Stimulated activated CD8-positive, alpha-beta memory T cell treated with anti-CD3 and anti-CD28 coated beads, Interleukin-7, amount 100 ng/mL, for 24 hours (primary cell): ENCODE measurements around the gene PPM1B.
A peak's percentile ranks its signal among the peaks of the same experiment; 100 is the strongest.
"Not testable (repeated sequence)": the region's sequence is repeated elsewhere in the genome, so short reads cannot be mapped to it uniquely, and the experiment has no call there.

ENCODE experiments used
- DNase-seq: peaks from one replicate; pipeline ENCODE4 v3.0.0-alpha.2; 2020; ENCODE audit warnings: low read depth

The PPM1B gene

DNA sequence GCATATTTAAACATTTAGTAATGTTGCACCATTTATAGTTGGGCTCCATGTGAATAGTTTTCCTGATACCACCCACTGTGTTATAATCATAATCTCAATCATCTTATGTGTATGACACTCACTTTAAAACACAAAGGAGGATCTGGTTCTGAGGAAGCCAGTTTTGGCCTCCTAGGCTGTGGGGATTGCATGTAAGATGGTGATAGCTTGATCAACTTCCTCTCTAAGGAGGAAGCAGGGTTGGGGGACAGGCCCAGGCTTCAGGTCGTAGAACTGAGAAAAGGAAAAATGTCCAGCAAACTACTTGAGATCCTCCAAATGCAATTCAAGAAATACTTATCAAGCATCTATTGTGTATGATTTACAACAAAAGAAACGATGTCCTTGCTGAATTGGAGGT is 4.9 kb upstream of the PPM1B start:
- DNase-seq: no peak

DNA sequence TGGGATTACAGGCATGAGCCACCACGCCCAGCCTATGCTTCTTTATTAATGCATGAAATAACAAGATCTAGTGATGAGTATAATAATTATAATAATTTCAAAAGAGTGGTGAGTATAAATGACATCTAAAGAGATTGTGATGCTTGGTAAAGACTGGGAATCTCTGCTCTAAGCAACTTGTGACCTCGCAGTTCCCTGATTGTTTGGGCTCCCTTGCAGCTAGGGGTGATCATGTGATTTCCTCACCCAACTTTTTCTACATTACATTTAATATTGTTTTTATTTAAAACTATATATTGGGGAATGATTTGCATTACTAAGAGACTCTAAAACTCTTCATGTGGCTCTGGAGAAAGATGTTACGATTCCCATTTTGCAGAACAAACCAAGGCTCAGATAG is 4.1 kb upstream of the PPM1B start:
- DNase-seq: no peak

DNA sequence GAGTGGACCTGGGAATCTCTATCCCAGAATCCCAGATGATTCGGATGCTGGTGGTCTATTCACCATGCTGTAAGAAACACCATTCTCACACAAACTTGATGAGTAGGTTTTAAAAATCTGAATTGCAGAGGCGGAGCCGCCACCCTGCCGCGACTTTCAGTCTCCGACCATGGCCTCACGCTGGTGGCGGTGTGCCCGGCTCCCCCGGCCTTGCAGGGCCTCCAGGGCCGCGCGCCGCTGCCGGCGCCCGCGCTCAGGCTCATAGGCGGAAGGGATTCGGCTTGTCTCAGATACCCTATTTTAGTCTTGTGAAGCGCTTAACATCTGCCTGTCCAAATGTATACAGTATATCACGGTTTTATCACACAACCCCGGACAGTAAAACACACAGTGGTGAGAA is 2.6 kb upstream of the PPM1B start:
- no peak for DNase-seq

DNA sequence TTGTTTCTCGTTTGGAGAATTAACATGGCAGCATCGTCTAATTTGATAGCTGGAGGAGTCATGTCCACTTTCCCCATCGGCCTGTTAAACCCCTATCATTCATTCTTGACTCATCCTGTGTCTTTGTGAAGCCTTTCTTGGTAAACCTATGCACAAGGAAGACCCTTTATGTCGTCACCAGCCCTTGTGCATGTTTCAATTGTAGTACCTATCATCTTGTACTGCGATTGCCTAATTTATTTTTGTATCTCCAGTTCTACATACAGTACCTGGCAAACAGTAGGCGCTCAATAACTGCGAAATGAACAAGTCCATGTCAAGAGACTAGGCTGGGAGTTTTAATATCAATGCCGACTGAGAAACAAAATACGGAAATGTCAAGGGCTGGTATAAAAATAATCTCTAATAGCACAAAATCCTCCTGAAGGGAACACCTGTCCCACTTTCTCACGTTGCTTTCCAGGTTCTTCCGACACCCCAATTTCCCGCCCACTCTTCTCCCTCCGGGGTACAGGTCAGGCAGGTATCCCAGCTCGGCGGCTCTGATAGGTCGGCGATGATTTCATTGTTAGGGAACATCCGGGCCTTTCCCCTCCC is 1.3 kb upstream of the PPM1B start:
- DNase-seq: no peak

DNA sequence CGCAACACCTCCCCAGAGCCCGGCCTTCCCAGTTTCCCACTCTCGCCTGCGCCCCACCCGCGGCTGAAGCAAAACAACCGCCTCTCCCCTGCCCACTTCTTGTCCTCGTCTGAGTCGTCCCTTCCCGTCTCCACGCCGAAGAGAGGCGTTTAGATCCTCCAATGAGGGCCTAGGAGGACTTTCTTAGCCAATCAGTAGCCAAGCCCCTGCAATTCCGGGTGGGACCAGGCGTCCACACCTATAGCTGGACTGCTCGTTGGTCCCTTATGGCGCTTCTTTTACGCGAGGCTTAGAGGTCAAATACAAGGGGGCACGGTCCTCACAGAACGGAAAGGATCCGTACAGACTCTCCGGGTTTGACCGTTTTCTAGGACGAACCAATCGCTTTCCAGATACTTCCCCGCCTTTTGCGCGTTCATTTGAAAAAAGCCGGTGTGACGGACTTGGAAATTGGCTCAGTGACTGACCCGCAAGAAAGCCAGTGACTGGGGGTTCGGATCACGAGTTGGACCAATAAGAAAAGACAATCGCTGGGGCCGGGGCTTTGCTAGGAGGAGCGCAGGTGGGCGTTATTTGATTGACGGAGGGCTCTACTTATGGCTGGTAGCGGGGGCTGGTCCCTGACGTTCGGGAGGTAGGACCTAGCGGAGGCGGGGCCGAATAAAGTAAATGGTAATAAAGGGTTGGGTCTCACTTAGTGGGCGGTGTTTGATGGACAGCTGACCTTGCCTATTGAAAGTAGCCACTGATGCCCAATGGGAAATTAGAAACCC is 581 bp upstream of the PPM1B start:
- DNase-seq: peak; percentile 92

DNA sequence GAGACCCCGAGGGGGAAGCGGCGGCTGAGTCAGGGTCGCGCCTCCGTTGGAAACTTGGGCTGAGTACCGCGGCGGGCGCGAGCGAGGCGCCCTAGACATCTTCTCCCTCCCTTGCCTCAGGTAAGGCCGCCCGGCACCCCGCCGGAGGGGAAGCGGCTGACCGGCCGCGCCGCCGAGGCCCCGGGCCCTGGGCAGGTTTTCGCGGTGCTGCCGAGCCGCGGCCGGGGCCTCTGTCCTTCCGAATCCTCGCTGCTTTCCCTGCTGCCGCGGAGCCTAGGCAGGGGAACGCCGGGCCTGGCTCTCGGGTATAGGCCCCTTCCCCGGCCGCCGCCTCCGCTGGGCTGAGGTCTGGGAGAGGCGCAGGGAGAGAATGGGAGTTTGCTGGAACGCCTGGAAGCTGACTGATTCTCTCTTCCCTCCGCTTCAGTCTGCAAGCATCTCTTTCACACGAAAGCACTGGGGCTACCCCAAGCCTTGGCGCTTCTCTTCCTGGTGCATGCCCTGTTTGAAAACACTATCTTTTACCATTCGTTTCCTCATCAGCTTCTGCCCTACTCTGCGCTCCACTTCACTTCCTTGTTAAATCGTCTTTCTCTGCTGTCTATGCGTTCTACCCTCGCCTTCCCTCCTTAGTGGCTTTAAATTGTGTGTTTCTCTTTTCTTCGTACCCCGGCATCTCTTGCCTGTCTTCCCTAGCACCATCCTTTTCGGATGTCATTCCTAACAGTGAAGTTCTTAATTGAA is 652 bp downstream of the PPM1B start:
- DNase-seq: peak; percentile 10

DNA sequence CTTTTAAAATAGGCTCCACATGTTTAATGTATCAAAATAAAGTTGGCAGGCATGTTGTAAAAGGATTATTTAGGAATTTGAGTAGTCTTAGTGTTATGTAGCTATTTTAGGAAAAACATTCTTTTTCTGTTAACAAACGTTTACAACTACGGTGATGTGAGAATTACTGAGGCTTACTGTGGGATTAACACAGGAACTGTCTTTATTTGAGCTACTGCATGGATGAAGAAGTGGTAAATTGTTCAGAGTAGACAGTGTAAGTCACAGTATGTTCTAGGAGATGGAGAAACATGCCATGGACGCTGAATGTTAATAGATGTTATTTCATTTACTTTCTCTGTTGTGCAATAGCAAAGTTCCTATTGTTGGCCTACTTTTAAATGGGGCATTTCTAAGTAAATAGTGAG is 1.6 kb downstream of the PPM1B start:
- no peak for DNase-seq

DNA sequence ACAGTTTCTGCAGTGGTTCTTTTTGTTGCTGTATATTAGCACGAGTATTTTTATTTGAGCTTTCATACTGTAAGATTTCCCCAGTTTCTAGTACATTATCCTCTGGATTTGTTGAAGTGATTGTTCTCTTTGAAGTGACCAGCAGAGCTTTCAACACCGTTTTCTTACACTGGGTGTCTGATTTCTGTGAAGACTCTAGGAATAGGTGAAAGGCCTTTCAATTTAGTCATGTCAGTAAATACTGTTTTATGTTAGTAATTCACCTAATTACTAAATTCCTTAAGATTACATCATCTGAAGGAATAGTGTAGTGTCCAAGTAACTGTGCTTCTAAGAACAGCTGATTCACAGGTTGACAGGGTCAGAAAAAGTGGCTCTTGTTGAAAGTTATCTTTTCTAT is 2.3 kb downstream of the PPM1B start:
- DNase-seq: no peak

DNA sequence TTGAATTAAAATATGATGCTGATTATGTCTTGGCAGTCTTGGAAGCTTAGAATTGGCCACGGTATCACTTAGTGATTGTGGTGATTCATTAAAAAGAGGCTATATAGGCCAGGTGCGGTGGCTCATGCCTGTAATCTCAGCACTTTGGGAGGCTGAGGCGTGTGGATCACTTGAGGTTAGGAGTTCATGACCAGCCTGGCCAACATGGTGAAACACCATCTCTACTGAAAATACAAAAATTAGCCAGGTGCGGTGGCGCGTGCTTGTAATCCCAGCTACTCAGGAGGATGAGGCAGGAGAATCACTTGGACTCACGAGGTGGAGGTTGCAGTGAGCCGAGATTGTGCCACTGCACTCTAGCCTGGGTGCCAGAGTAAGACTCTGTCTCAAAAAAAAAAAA is 2.8 kb downstream of the PPM1B start:
- DNase-seq: not testable (repeated sequence)

DNA sequence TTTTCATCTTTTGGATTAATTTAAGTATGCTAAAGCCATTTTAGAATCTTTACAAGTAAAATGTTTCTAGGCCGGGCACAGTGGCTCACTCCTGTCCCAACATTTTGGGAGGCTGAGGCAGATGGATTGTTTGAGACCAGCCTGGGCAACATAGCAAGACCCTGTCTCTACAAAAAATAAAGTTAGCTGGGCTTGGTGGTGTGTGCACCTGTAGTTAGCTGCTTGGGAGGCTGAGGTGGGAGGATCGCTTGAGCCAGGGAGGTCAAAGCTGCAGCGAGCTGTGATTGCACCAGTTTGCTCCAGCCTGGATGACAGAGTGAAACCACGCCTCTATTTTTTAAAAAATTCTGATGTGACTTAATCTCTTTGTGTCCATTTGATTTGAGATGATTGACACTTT is 3.9 kb downstream of the PPM1B start:
- no peak for DNase-seq

DNA sequence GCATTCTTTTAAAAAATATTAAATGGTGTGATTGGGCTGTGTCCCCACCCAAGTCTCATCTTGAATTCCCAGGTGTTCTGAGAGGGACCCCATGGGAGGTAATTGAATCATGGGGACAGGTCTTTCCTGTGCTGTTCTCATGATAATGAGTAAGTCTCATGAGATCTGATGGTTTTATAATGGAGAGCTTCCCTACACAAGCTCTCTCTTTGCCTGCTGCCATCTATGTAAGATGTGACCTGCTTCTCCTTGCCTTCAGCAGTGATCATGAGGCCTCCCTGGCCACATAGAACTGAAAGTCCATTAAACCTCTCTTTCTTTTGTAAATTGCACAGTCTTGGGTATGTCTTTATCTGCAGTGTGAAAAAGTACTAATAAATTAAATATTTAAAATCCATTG is 10.3 kb downstream of the PPM1B start:
- no peak for DNase-seq

DNA sequence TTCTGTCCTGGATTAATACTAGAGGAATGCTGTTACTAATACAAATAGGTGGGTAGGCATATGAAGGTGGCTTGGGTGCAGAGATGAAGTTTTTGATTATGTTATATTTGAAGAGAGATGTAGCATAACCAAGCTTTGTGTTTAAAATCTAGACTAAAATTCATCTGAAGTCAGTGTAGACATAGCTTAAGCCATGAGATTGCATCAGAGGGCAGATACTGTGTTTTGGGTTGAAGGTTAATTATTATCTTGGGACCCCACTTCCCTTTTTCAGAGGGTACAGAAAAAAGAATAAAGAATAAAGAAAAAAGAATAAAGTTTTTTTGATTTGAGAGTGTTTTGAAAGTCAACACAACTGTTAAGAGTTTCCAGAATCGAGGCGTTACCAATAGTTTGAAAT is 13.0 kb downstream of the PPM1B start:
- no peak for DNase-seq

DNA sequence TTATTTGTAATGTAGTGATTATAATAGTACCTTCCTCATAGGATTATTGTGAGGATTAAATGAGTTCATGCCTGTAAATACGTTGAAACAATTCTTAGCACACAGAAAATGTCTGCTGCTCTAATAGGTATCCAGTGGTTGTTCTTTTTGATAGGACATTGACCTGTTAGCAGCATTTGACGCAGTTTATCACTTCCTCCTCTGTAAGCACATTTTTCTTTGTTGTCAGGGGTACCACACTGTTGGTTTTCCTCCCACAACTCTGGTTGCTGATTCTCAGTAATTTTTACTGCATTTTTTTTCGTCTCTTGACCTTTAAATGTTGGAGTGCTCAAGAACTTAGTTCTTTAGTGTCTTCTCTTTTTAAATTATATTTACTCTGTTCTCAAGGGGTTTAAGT is 15.4 kb downstream of the PPM1B start:
- DNase-seq: no peak

DNA sequence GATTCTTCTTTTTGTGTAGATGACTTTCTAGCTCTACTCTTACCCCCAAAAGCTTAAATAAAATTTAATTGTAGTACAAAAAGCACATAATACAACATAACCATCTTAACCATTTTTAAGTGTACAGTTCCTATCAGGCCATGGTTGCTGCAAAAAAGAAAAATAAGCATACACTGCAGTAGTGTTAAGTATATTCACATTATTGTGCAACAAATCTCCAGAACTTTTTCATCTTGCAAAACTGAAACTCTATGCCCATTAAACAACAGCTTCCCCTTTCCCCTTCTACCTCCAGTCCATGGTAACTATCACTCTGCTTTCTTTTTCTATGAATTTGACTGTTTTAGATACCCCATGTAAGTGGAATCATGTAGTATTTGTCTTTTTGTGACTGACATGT is 18.1 kb downstream of the PPM1B start:
- DNase-seq: no peak

DNA sequence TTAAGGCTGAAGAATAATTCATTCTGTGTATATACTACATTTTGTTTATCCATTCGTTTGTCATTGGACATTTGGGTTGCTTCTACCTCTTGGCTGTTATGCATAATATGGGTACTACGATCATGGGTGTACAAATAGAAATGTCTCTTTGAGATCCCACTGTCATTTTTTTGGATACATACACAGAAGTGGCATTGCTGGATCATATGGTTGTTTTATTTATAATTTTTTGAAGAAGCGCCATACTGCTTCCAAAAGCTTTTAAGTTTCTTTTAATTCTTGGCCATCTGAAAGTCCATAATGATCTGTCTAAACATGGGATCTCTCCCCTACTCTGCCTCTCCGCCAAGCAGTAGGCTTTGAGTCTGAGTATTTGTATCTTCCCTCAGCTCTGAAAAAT is 18.6 kb downstream of the PPM1B start:
- DNase-seq: no peak

DNA sequence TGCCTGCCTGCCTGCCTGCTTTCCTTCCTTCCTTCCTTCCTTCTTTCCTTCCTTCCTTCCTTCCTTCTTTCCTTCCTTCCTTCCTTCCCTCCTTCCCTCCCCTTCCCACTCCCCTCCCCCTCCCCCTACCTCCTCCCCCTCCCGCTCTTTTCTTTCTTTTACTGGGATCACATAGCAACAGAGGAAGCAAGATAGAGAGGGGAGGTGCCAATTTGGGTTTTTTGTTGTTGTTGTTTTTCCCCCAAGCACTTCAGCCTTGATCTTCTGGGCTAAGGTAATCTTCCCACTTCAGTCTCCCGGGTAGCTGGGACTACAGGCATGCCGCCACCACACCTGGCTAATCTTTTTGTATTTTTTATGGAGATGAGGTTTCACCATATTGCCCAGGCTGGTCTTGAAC is 20.0 kb downstream of the PPM1B start:
- DNase-seq: no peak

DNA sequence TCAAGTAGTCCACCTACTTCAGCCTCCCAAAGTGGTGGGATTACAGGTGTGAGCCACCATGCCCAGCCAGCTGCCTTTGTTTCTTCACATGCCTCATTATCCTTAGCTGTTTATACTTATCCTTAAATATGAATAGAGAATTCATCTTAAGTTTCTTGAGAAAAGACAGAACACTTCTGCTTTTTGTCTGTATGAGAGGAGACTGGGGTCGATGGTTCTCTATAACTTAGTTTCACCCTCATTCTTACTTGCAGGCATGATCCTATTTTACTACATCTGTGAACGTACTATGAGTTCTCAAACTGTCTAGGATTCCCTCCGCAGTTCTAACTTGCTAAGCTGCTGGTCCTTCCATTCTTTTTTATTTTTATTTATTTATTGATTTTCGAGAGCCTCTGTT is 20.4 kb downstream of the PPM1B start:
- no peak for DNase-seq

DNA sequence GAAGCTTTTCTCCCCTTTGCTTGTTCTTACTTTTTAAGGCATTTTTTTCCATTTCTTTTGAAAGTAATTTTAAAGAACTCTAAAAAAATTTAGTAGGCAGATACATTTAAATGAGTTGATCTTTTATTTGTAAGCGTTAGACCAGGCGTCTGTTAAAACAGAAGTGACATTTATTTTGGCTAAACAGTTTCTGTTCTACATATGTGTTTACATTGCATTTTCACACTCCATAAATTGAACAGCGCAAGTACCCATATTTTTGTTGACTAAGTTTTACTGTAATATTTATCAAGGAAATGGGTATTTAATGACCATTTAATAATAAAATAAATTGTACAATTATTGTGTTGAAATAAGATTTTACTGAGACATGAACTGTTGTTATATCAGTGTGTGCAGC is 21.9 kb downstream of the PPM1B start:
- no peak for DNase-seq

DNA sequence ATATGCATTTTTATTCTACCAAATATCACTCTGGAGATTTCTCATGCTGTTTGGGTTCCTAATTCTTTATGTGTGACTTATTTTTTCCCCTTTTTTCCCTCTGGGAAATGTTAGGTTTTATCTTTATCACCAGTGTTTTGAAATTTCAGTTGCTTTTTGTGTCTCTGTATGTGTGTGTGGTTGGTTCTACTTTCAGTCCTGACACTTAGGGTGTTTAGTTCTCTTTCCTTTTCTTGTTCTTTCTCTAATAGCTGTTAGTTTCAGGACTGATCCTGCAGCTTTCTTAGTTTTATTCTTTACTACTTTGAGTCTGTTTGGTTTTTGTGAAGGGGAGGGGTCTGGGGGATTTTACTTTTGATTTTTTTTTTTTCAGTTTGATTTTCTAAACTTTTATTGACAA is 23.1 kb downstream of the PPM1B start:
- DNase-seq: no peak

DNA sequence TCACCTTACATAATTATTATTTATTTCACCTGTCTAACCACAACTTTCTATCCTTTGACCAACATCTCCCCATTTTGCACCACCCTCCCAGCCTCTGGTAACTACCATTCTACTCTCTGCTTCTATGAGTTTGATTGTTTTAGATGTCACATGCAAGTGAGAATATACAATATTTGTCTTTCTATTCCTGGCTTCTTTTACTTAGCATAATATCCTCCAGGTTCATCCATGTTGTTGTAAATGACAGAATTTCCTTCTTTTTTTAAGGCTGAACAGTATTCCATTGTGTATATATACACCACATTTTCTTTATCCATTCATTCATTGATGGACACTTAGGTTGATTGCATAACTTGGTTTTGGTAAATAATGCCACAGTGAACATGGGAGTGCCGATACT is 24.0 kb downstream of the PPM1B start:
- no peak for DNase-seq

DNA sequence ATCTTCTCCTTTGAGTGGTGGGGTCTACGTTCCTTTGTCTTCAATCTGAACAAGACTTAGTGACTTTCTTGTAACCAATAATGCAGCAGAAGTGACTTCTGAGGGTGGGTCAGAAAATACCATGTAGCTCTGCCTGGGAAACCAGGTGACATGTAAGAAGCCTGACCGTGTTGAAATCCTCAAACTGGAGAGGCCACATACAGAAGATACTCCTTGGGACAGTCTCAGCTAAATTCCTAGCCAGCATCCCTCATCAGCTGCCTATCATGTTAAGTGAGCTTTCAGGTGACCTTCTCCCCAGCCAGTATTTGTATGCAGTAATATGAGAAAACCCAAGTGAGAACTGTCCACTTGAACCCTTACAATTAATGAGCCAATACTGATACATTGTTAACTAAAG is 27.0 kb downstream of the PPM1B start:
- DNase-seq: no peak

DNA sequence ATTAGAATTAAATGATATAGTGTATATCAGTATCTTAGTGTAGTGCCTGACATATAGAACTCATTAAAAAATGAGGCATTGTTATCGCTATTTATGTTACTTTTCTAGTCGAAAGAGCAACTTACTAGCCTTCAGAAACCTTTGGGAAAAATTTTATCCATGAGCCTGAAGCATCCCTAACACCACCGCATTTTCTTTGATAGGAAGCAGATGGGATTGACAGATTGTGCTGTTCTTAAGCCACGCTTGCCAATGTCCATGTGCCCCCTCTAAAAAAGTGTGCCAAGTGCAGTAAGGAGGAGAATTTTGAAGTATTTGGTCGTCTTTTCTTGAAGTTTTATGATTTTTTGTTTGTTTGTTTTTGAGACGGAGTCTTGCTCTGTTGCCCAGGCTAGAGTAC is 29.1 kb downstream of the PPM1B start:
- no peak for DNase-seq

DNA sequence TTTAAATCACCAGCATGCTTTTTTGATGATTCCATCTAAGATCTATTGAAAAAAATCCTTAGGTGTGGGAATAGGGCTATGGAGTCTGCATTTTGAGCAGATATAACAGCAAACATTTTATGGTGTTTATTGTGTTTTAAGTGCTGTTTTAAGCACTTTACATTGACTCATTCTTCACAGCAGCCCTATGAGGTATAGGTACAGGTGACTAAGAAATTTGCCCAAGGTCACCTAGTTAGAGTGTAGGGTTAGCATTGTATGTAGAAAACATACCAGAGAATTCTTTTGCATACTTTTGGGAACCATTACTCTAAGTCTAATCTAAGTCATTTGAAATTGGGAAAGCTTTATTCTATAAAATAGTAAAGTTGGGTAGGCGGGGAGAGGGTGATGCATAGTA is 31.3 kb downstream of the PPM1B start:
- no peak for DNase-seq

DNA sequence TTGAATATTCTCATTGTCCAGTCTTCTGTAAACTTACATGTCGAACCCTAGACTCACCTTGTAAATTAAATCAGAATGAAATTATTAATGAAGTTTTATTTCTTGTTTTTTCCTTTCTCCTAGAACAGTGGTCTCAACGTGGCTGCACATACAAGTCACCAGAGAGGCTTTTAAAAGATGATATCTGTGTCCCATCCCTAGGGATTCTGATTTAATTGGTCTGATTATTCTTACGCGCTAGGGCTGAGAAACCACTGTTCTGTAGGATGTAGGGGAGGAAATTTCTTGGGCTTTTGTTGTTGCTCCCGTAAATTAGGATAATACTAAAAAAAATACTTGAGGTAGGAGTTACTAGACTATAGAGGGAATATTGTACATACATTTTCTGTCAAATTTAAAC is 32.1 kb downstream of the PPM1B start:
- no peak for DNase-seq
